Thyroid gland (tissue), 4 donors: ENCODE data around the gene EBF3. TPM values are rescaled to one million over a fixed set of nuclear protein-coding genes. Genes with fewer than 3 reads are reported as not detected.

Experiments
- DNase-seq, 2 donors: peaks; one replicate each; pipeline ENCODE4 v3.0.0-alpha.2; 2019
- H3K27ac ChIP-seq, 3 donors: fragments of 200-600 bp; sonication (generic); 1 replicate in 2 of 3; 2 replicates in 1 of 3; pipeline ENCODE4 v1.5.1; 2016 to 2019; ENCODE audit warnings: mild to moderate bottlenecking in 1 of 3, moderate library complexity in 1 of 3
- H3K27me3 ChIP-seq: fragments of 200-600 bp; sonication (generic); one replicate; pipeline ENCODE4 v1.5.1; 2019
- H3K36me3 ChIP-seq, 2 donors: fragments of 200-600 bp; sonication (generic); one replicate each; pipeline ENCODE4 v1.5.1; 2016 to 2019
- H3K4me1 ChIP-seq, 2 donors: fragments of 200-600 bp; sonication (generic); one replicate each; pipeline ENCODE4 v1.5.1; 2017 to 2019
- H3K4me3 ChIP-seq, 3 donors: fragments of 200-600 bp; sonication (generic); replicated peaks in 1 of 3; 1 replicate in 2 of 3; 2 replicates in 1 of 3; pipeline ENCODE4 v1.5.1; 2016; ENCODE audit warnings: mild to moderate bottlenecking in 1 of 3
- H3K9me3 ChIP-seq: fragments of 200-600 bp; sonication (generic); one replicate; pipeline ENCODE4 v1.5.1; 2017
- CTCF ChIP-seq, 6 experiments: fragments of 200-600 bp in 3 of 6; fragments of 450-650 bp in 3 of 6; sonication (generic) in 3 of 6; IDR thresholded peaks; one replicate each; pipeline ENCODE4 v1.5.1; 2016 to 2019; ENCODE audit warnings: antibody characterized with exemption in 6 of 6, mild to moderate bottlenecking in 2 of 6, inconsistent platforms in 1 of 6, moderate library complexity in 1 of 6
- POLR2A ChIP-seq, 2 donors: fragments of 450-650 bp; IDR thresholded peaks; one replicate each; pipeline ENCODE4 v1.6.1; 2017; ENCODE audit warnings: antibody characterized with exemption in 2 of 2, mild to moderate bottlenecking in 2 of 2, moderate library complexity in 1 of 2
- WGBS, 2 donors: methylation state at CpG; one replicate each; pipeline ENCODE4 v1.1.5; 2017; 5-methylcytosine and 5-hydroxymethylcytosine counted together
- intact Hi-C: fragments of 100-400 bp; cut with DNase I; formaldehyde crosslinking; loops from one replicate; pipeline ENCODE4 v1.15.1; 2023
- total RNA-seq, 4 donors: library from RNA; depleted of rRNA; stranded (reverse); fragments of >200 nt; gene quantifications; one replicate each; pipeline ENCODE4 v1.2.3, GENCODE V29; 2016

EBF3 gene
- total RNA-seq, 4 donors from 2014 or later, result 6.8 to 12.5 (median 8.8) TPM

- WGBS, 2 donors, result 64 to 68% methylated on average over 13 of the region's 13 CpGs
- Histone ChIP-seq H3K4me1 (peaks cover 5 to 14% of the 10 kb centered on the region in 2 donors), H3K27ac (peak overlapping the region in 2 of 3 donors; percentile 29 to 56), H3K4me3 (no peak overlapping the region), H3K36me3 (no peaks in the 10 kb centered on the region), H3K27me3 (peaks cover 13% of the 10 kb centered on the region), H3K9me3 (no peaks in the 10 kb centered on the region)
- no peak for DNase-seq
- TF ChIP-seq POLR2A (IDR thresholded peaks at IDR 0.05) (no peak), CTCF (IDR thresholded peaks at IDR 0.05) (no peak)
- intact Hi-C loops, result no loop called here
Observed at GRCh38 chr10:129952378-129953118, 11.5 kb downstream of the EBF3 start.

GRCh38 chr10:129951970-129952265, 12.2 kb downstream of the EBF3 start:
- intact Hi-C loops, result no loop called here
- DNase-seq, result no peak
- TF ChIP-seq POLR2A (IDR thresholded peaks at IDR 0.05) (no peak), CTCF (IDR thresholded peaks at IDR 0.05) (no peak)
- Histone ChIP-seq H3K36me3 (no peaks in the 10 kb centered on the region), H3K27me3 (peaks cover 7% of the 10 kb centered on the region), H3K9me3 (no peaks in the 10 kb centered on the region), H3K27ac (peak overlapping the region in 1 of 3 donors; percentile 8), H3K4me1 (peaks cover 5 to 17% of the 10 kb centered on the region in 2 donors), H3K4me3 (no peak overlapping the region)
- WGBS, 2 donors, result 91 to 94% methylated on average over 4 of the region's 4 CpGs

- no peak for DNase-seq
- no peaks in the 10 kb centered on the region for H3K9me3 ChIP-seq
- no peak for TF ChIP-seq CTCF (IDR thresholded peaks at IDR 0.05)
- H3K36me3 ChIP-seq, result no peaks in the 10 kb centered on the region
- H3K4me3 ChIP-seq, result no peak overlapping the region
- WGBS, 2 donors, result 83% methylated on average over 25 to 30 of the region's 30 CpGs
- intact Hi-C loops, result no loop called here
- H3K27me3 ChIP-seq, result peaks cover 1% of the 10 kb centered on the region
- H3K4me1 ChIP-seq, result peaks cover 5 to 21% of the 10 kb centered on the region in 2 donors
- H3K27ac ChIP-seq, result peak overlapping the region in 2 of 3 donors; percentile 8 to 33
Observed at GRCh38 chr10:129951101-129951969, 12.7 kb downstream of the EBF3 start.

- Histone ChIP-seq H3K4me3 (no peak overlapping the region), H3K36me3 (no peaks in the 10 kb centered on the region), H3K27me3 (no peaks in the 10 kb centered on the region), H3K27ac (peak overlapping the region in 1 of 3 donors; percentile 33), H3K4me1 (peaks cover 5 to 21% of the 10 kb centered on the region in 2 donors), H3K9me3 (no peaks in the 10 kb centered on the region)
- intact Hi-C loops, result no loop called here
- TF ChIP-seq CTCF (IDR thresholded peaks at IDR 0.05) (no peak), POLR2A (IDR thresholded peaks at IDR 0.05) (no peak)
- WGBS, 2 donors, result 53 to 63% methylated on average over 2 of the region's 2 CpGs
- DNase-seq, result no peak
Observed at GRCh38 chr10:129950676-129951075, 13.4 kb downstream of the EBF3 start.

DNA sequence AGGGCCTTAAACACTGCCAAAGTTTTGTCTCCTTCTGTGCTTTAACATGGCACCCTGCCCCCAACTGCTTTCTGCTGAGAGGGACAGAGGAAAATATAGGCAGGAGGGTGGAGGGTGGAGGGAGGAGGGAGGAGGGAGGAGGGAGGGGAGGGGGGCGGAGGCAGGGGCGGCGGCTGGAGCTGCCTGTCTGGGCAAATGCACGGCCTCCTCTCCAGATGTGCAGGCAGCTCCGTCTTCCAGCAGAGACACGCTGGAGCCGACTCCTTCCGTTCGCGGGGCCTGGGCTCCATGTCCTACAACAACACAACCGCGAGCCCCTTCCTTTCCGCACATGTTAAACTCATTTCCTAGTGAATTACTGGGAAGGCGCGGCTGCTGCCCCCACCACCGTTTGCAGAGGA, 14.2 kb downstream of the EBF3 start:
- Histone ChIP-seq H3K27ac (peak overlapping the region in 2 of 3 donors; percentile 28 to 45), H3K4me3 (no peak overlapping the region)
- WGBS, 2 donors, result 5 to 8% methylated on average over 13 to 16 of the region's 16 CpGs

More for the DNA sequence above, 14.2 kb downstream of the EBF3 start:
- no peaks in the 10 kb centered on the region for H3K9me3 ChIP-seq
- intact Hi-C loops, result no loop called here
- H3K4me1 ChIP-seq, result peaks cover 5 to 21% of the 10 kb centered on the region in 2 donors
- DNase-seq, result no peak
- H3K36me3 ChIP-seq, result no peaks in the 10 kb centered on the region
- H3K27me3 ChIP-seq, result no peaks in the 10 kb centered on the region
- peak in 1 of 2 donors; percentile 9 for TF ChIP-seq POLR2A (IDR thresholded peaks at IDR 0.05)
- TF ChIP-seq CTCF (IDR thresholded peaks at IDR 0.05), result no peak
